Neuronal stem cell (in vitro differentiated cells): ENCODE data around the gene BRAF.

Source experiments
- DNase-seq: peaks from one replicate; pipeline ENCODE4 v3.0.0-alpha.2; 2013; ENCODE audit warnings: low spot score
- H2AFZ ChIP-seq: one replicate; pipeline ENCODE4 v1.6.1; 2013; ENCODE audit warnings: mild to moderate bottlenecking, low read length, inconsistent platforms
- H2AK5ac ChIP-seq: 2 replicates; pipeline ENCODE4 v1.6.1; 2013; ENCODE audit warnings: low read depth, mild to moderate bottlenecking, inconsistent platforms, low read length, moderate library complexity, mixed read lengths
- H2BK120ac ChIP-seq: 2 replicates; pipeline ENCODE4 v1.6.1; 2013; ENCODE audit warnings: low read depth, mild to moderate bottlenecking, inconsistent platforms, low read length, moderate library complexity, mixed read lengths
- H2BK12ac ChIP-seq: one replicate; pipeline ENCODE4 v1.6.1; 2013; ENCODE audit warnings: low read length, inconsistent platforms
- H2BK15ac ChIP-seq: 2 replicates; pipeline ENCODE4 v1.6.1; 2013; ENCODE audit warnings: mild to moderate bottlenecking, low read length, inconsistent platforms, mixed read lengths
- H2BK5ac ChIP-seq: one replicate; pipeline ENCODE4 v1.6.1; 2013; ENCODE audit warnings: inconsistent platforms, mild to moderate bottlenecking, low read length, moderate library complexity
- H3K14ac ChIP-seq: one replicate; pipeline ENCODE4 v1.6.1; 2013; ENCODE audit warnings: low read length, inconsistent platforms
- H3K18ac ChIP-seq: 2 replicates; pipeline ENCODE4 v1.6.1; 2013; ENCODE audit warnings: low read length, inconsistent platforms
- H3K23ac ChIP-seq: 2 replicates; pipeline ENCODE4 v1.6.1; 2013; ENCODE audit warnings: low read depth, mild to moderate bottlenecking, mixed read lengths, low read length, inconsistent platforms; ENCODE audit not compliant: poor library complexity
- H3K27ac ChIP-seq: replicated peaks from 3 replicates; pipeline ENCODE4 v1.5.1; 2013; ENCODE audit warnings: low read length, inconsistent platforms
- H3K27me3 ChIP-seq, 3 experiments: 2 replicates each; pipeline ENCODE4 v1.6.1; 2013; ENCODE audit warnings: low read length in 3 of 3, mild to moderate bottlenecking in 2 of 3, inconsistent platforms in 1 of 3, low read depth in 1 of 3, mixed read lengths in 1 of 3, moderate library complexity in 1 of 3; ENCODE audit not compliant: control insufficient read depth in 3 of 3, insufficient read depth in 3 of 3
- H3K36me3 ChIP-seq, 2 donors: replicated peaks in 1 of 2; 2 replicates each; pipeline ENCODE4 v1.6.1; 2013; ENCODE audit warnings: low read length in 2 of 2; ENCODE audit not compliant: control insufficient read depth in 2 of 2, insufficient read depth in 2 of 2
- H3K4ac ChIP-seq: 2 replicates; pipeline ENCODE4 v1.6.1; 2013; ENCODE audit warnings: inconsistent platforms, mild to moderate bottlenecking, low read length, moderate library complexity
- H3K4me1 ChIP-seq, 2 donors: 1 replicate in 1 of 2; 2 replicates in 1 of 2; pipeline ENCODE4 v1.6.1; 2013; ENCODE audit warnings: low read length in 2 of 2, low read depth in 1 of 2; ENCODE audit not compliant: control insufficient read depth in 2 of 2, insufficient read depth in 1 of 2
- H3K4me2 ChIP-seq: one replicate; pipeline ENCODE4 v1.6.1; 2013; ENCODE audit warnings: mild to moderate bottlenecking, low read length, inconsistent platforms; ENCODE audit not compliant: insufficient read depth, poor library complexity, severe bottlenecking
- H3K4me3 ChIP-seq, 2 donors: 2 replicates each; pipeline ENCODE4 v1.5.1; 2013; ENCODE audit warnings: low read length in 2 of 2, mild to moderate bottlenecking in 2 of 2, inconsistent platforms in 1 of 2, moderate library complexity in 1 of 2
- H3K79me1 ChIP-seq: one replicate; pipeline ENCODE4 v1.6.1; 2013; ENCODE audit warnings: low read depth, mild to moderate bottlenecking, inconsistent platforms, low read length, moderate library complexity
- H3K9ac ChIP-seq: one replicate; pipeline ENCODE4 v1.6.1; 2013; ENCODE audit warnings: mild to moderate bottlenecking, low read depth, low read length, inconsistent platforms; ENCODE audit not compliant: poor library complexity
- H3K9me3 ChIP-seq, 2 donors: replicated peaks in 1 of 2; 2 replicates each; pipeline versions ENCODE3 to v1.6.1; 2013; ENCODE audit warnings: low read length in 2 of 2, mild to moderate bottlenecking in 2 of 2, inconsistent platforms in 1 of 2, low read depth in 1 of 2, mixed read lengths in 1 of 2, moderate library complexity in 1 of 2; ENCODE audit not compliant: control insufficient read depth in 2 of 2, insufficient read depth in 1 of 2
- H4K8ac ChIP-seq: one replicate; pipeline ENCODE4 v1.6.1; 2013; ENCODE audit warnings: low read depth, mild to moderate bottlenecking, inconsistent platforms, low read length, moderate library complexity
- H4K91ac ChIP-seq: one replicate; pipeline ENCODE4 v1.6.1; 2013; ENCODE audit warnings: low read length, low read depth, mild to moderate bottlenecking, inconsistent platforms; ENCODE audit not compliant: poor library complexity
- WGBS, 2 donors: extraction: QIAGEN DNeasy Blood & Tissue Kit; methylation state at CpG; one replicate each; pipeline ENCODE4 v1.1.7; 2013; ENCODE audit warnings: missing lambda C conversion rate in 2 of 2, mixed read lengths in 1 of 2; ENCODE audit not compliant: insufficient read length in 2 of 2, insufficient replicate concordance in 1 of 2; ENCODE audit errors: extremely low coverage in 2 of 2; 5-methylcytosine and 5-hydroxymethylcytosine counted together

The BRAF gene

GRCh38 chr7:140863867-140864266 is 60.9 kb downstream of the BRAF start:
- Histone ChIP-seq H3K4ac (no peak overlapping the region), H2BK120ac (no peak overlapping the region), H3K4me1 (no peaks in the 10 kb centered on the region), H3K27ac (no peak overlapping the region), H3K18ac (no peak overlapping the region), H2BK12ac (no peak overlapping the region), H3K9ac (no peak overlapping the region), H3K79me1 (peaks cover 4% of the 10 kb centered on the region), H3K36me3 (peaks cover 2 to 5% of the 10 kb centered on the region in 2 donors), H2AFZ (no peak overlapping the region), H3K4me3 (no peak overlapping the region), H2BK5ac (no peak overlapping the region), H3K27me3 (no peaks in the 10 kb centered on the region), H3K4me2 (no peak overlapping the region), H3K14ac (no peak overlapping the region), H3K23ac (no peak overlapping the region), H3K9me3 (peaks cover 0 to 11% of the 10 kb centered on the region in 2 donors), H2AK5ac (no peak overlapping the region), H4K8ac (no peak overlapping the region), H2BK15ac (no peak overlapping the region), H4K91ac (no peak overlapping the region)
- WGBS, 2 donors = no CpG with 5 or more reads among the region's 4 CpGs
- DNase-seq = no peak

- H3K9ac ChIP-seq = no peak overlapping the region
- no peak overlapping the region for H2BK12ac ChIP-seq
- H4K91ac ChIP-seq = no peak overlapping the region
- no peaks in the 10 kb centered on the region for H3K4me1 ChIP-seq
- H3K27me3 ChIP-seq = no peaks in the 10 kb centered on the region
- H3K4ac ChIP-seq = no peak overlapping the region
- DNase-seq = no peak
- no peak overlapping the region for H2AFZ ChIP-seq
- H3K4me2 ChIP-seq = no peak overlapping the region
- H3K23ac ChIP-seq = no peak overlapping the region
- no peak overlapping the region for H3K4me3 ChIP-seq
- H3K79me1 ChIP-seq = peaks cover 4% of the 10 kb centered on the region
- H3K14ac ChIP-seq = no peak overlapping the region
- peaks cover 0 to 11% of the 10 kb centered on the region in 2 donors for H3K9me3 ChIP-seq
- no peak overlapping the region for H3K18ac ChIP-seq
- no peak overlapping the region for H4K8ac ChIP-seq
- no peak overlapping the region for H2BK5ac ChIP-seq
- H2BK15ac ChIP-seq = no peak overlapping the region
- peaks cover 2 to 5% of the 10 kb centered on the region in 2 donors for H3K36me3 ChIP-seq
- WGBS, 2 donors = no CpG with 5 or more reads among the region's 2 CpGs
- no peak overlapping the region for H3K27ac ChIP-seq
- H2AK5ac ChIP-seq = no peak overlapping the region
- H2BK120ac ChIP-seq = no peak overlapping the region
These were observed 61.5 kb downstream of the BRAF start for GRCh38 chr7:140863184-140863583.

- H3K4me1 ChIP-seq = no peaks in the 10 kb centered on the region
- H3K27ac ChIP-seq = no peak overlapping the region
- H3K9me3 ChIP-seq = no peaks in the 10 kb centered on the region
- H2BK12ac ChIP-seq = no peak overlapping the region
- H3K4me2 ChIP-seq = no peak overlapping the region
- no peak overlapping the region for H3K18ac ChIP-seq
- H3K79me1 ChIP-seq = no peaks in the 10 kb centered on the region
- no peak overlapping the region for H3K23ac ChIP-seq
- H4K8ac ChIP-seq = no peak overlapping the region
- peaks cover 0 to 2% of the 10 kb centered on the region in 2 donors for H3K36me3 ChIP-seq
- no peaks in the 10 kb centered on the region for H3K27me3 ChIP-seq
- H2AFZ ChIP-seq = no peak overlapping the region
- WGBS, 2 donors = no CpG with 5 or more reads among the region's 2 CpGs
- H3K4ac ChIP-seq = no peak overlapping the region
- no peak for DNase-seq
- H4K91ac ChIP-seq = no peak overlapping the region
- H2AK5ac ChIP-seq = no peak overlapping the region
- H3K14ac ChIP-seq = no peak overlapping the region
- H2BK120ac ChIP-seq = no peak overlapping the region
- H2BK5ac ChIP-seq = no peak overlapping the region
- H2BK15ac ChIP-seq = no peak overlapping the region
- no peak overlapping the region for H3K9ac ChIP-seq
- no peak overlapping the region for H3K4me3 ChIP-seq
These were observed 67.7 kb downstream of the BRAF start for GRCh38 chr7:140857048-140857447.

GRCh38 chr7:140841166-140841715 is 83.5 kb downstream of the BRAF start:
- Histone ChIP-seq H2BK15ac (no peak overlapping the region), H3K9me3 (peaks cover 0 to 8% of the 10 kb centered on the region in 2 donors), H2BK5ac (no peak overlapping the region), H2BK12ac (no peak overlapping the region), H2AK5ac (no peak overlapping the region), H3K27ac (no peak overlapping the region), H4K8ac (no peak overlapping the region), H3K79me1 (peaks cover 2% of the 10 kb centered on the region), H3K18ac (no peak overlapping the region), H3K27me3 (no peaks in the 10 kb centered on the region), H4K91ac (no peak overlapping the region), H3K36me3 (peaks cover 2 to 47% of the 10 kb centered on the region in 2 donors), H3K23ac (no peak overlapping the region), H3K4ac (no peak overlapping the region), H2BK120ac (no peak overlapping the region), H3K4me1 (no peaks in the 10 kb centered on the region), H3K4me2 (no peak overlapping the region), H2AFZ (no peak overlapping the region), H3K14ac (no peak overlapping the region), H3K9ac (no peak overlapping the region), H3K4me3 (no peak overlapping the region)
- no CpG with 5 or more reads among the region's 1 CpG for WGBS, 2 donors
- no peak for DNase-seq
